Astrocyte (in vitro differentiated cells and primary cell): Measurements from ENCODE around the gene ZNF10.

Experiments used
- CTCF ChIP-seq: IDR thresholded peaks from 2 replicates; pipeline ENCODE4 v1.5.1; 2011; ENCODE audit warnings: low read depth, mild to moderate bottlenecking, inconsistent platforms, low read length, moderate library complexity; ENCODE audit not compliant: insufficient read depth
- EZH2 ChIP-seq: IDR thresholded peaks from 2 replicates; pipeline ENCODE4 v1.6.1; 2012; ENCODE audit warnings: mild to moderate bottlenecking, low read length, inconsistent platforms; ENCODE audit not compliant: insufficient read depth

- TF ChIP-seq EZH2 (no peak), CTCF (no peak)
These were observed 73.8 kb downstream of the ZNF10 start for GRCh38 chr12:133204264-133204603.
